Neuronal stem cell (in vitro differentiated cells): ENCODE results near the gene SDCCAG8.

Experiments
- DNase-seq: peaks from one replicate; pipeline ENCODE4 v3.0.0-alpha.2; 2013; ENCODE audit warnings: low spot score
- H2AFZ ChIP-seq: one replicate; pipeline ENCODE4 v1.6.1; 2013; ENCODE audit warnings: mild to moderate bottlenecking, low read length, inconsistent platforms
- H2AK5ac ChIP-seq: 2 replicates; pipeline ENCODE4 v1.6.1; 2013; ENCODE audit warnings: low read depth, mild to moderate bottlenecking, inconsistent platforms, low read length, moderate library complexity, mixed read lengths
- H2BK120ac ChIP-seq: 2 replicates; pipeline ENCODE4 v1.6.1; 2013; ENCODE audit warnings: low read depth, mild to moderate bottlenecking, inconsistent platforms, low read length, moderate library complexity, mixed read lengths
- H2BK12ac ChIP-seq: one replicate; pipeline ENCODE4 v1.6.1; 2013; ENCODE audit warnings: low read length, inconsistent platforms
- H2BK15ac ChIP-seq: 2 replicates; pipeline ENCODE4 v1.6.1; 2013; ENCODE audit warnings: mild to moderate bottlenecking, low read length, inconsistent platforms, mixed read lengths
- H2BK5ac ChIP-seq: one replicate; pipeline ENCODE4 v1.6.1; 2013; ENCODE audit warnings: inconsistent platforms, mild to moderate bottlenecking, low read length, moderate library complexity
- H3K14ac ChIP-seq: one replicate; pipeline ENCODE4 v1.6.1; 2013; ENCODE audit warnings: low read length, inconsistent platforms
- H3K18ac ChIP-seq: 2 replicates; pipeline ENCODE4 v1.6.1; 2013; ENCODE audit warnings: low read length, inconsistent platforms
- H3K23ac ChIP-seq: 2 replicates; pipeline ENCODE4 v1.6.1; 2013; ENCODE audit warnings: low read depth, mild to moderate bottlenecking, mixed read lengths, low read length, inconsistent platforms; ENCODE audit not compliant: poor library complexity
- H3K27ac ChIP-seq: replicated peaks from 3 replicates; pipeline ENCODE4 v1.5.1; 2013; ENCODE audit warnings: low read length, inconsistent platforms
- H3K27me3 ChIP-seq, 3 experiments: 2 replicates each; pipeline ENCODE4 v1.6.1; 2013; ENCODE audit warnings: low read length in 3 of 3, mild to moderate bottlenecking in 2 of 3, inconsistent platforms in 1 of 3, low read depth in 1 of 3, mixed read lengths in 1 of 3, moderate library complexity in 1 of 3; ENCODE audit not compliant: control insufficient read depth in 3 of 3, insufficient read depth in 3 of 3
- H3K36me3 ChIP-seq, 2 donors: replicated peaks in 1 of 2; 2 replicates each; pipeline ENCODE4 v1.6.1; 2013; ENCODE audit warnings: low read length in 2 of 2; ENCODE audit not compliant: control insufficient read depth in 2 of 2, insufficient read depth in 2 of 2
- H3K4ac ChIP-seq: 2 replicates; pipeline ENCODE4 v1.6.1; 2013; ENCODE audit warnings: inconsistent platforms, mild to moderate bottlenecking, low read length, moderate library complexity
- H3K4me1 ChIP-seq, 2 donors: 1 replicate in 1 of 2; 2 replicates in 1 of 2; pipeline ENCODE4 v1.6.1; 2013; ENCODE audit warnings: low read length in 2 of 2, low read depth in 1 of 2; ENCODE audit not compliant: control insufficient read depth in 2 of 2, insufficient read depth in 1 of 2
- H3K4me2 ChIP-seq: one replicate; pipeline ENCODE4 v1.6.1; 2013; ENCODE audit warnings: mild to moderate bottlenecking, low read length, inconsistent platforms; ENCODE audit not compliant: insufficient read depth, poor library complexity, severe bottlenecking
- H3K4me3 ChIP-seq, 2 donors: 2 replicates each; pipeline ENCODE4 v1.5.1; 2013; ENCODE audit warnings: low read length in 2 of 2, mild to moderate bottlenecking in 2 of 2, inconsistent platforms in 1 of 2, moderate library complexity in 1 of 2
- H3K79me1 ChIP-seq: one replicate; pipeline ENCODE4 v1.6.1; 2013; ENCODE audit warnings: low read depth, mild to moderate bottlenecking, inconsistent platforms, low read length, moderate library complexity
- H3K9ac ChIP-seq: one replicate; pipeline ENCODE4 v1.6.1; 2013; ENCODE audit warnings: mild to moderate bottlenecking, low read depth, low read length, inconsistent platforms; ENCODE audit not compliant: poor library complexity
- H3K9me3 ChIP-seq, 2 donors: replicated peaks in 1 of 2; 2 replicates each; pipeline versions ENCODE3 to v1.6.1; 2013; ENCODE audit warnings: low read length in 2 of 2, mild to moderate bottlenecking in 2 of 2, inconsistent platforms in 1 of 2, low read depth in 1 of 2, mixed read lengths in 1 of 2, moderate library complexity in 1 of 2; ENCODE audit not compliant: control insufficient read depth in 2 of 2, insufficient read depth in 1 of 2
- H4K8ac ChIP-seq: one replicate; pipeline ENCODE4 v1.6.1; 2013; ENCODE audit warnings: low read depth, mild to moderate bottlenecking, inconsistent platforms, low read length, moderate library complexity
- H4K91ac ChIP-seq: one replicate; pipeline ENCODE4 v1.6.1; 2013; ENCODE audit warnings: low read length, low read depth, mild to moderate bottlenecking, inconsistent platforms; ENCODE audit not compliant: poor library complexity
- WGBS, 2 donors: extraction: QIAGEN DNeasy Blood & Tissue Kit; methylation state at CpG; one replicate each; pipeline ENCODE4 v1.1.7; 2013; ENCODE audit warnings: missing lambda C conversion rate in 2 of 2, mixed read lengths in 1 of 2; ENCODE audit not compliant: insufficient read length in 2 of 2, insufficient replicate concordance in 1 of 2; ENCODE audit errors: extremely low coverage in 2 of 2; 5-methylcytosine and 5-hydroxymethylcytosine counted together

The SDCCAG8 gene

GRCh38 chr1:243388276-243388675 is 132.4 kb downstream of the SDCCAG8 start:
- Histone ChIP-seq H2BK15ac (no peak overlapping the region), H3K36me3 (no peaks in the 10 kb centered on the region), H2BK5ac (no peak overlapping the region), H3K4me1 (peaks cover 0 to 7% of the 10 kb centered on the region in 2 donors), H3K27ac (no peak overlapping the region), H3K4me3 (no peak overlapping the region), H3K4me2 (no peak overlapping the region), H3K9me3 (no peaks in the 10 kb centered on the region), H3K4ac (no peak overlapping the region), H2BK12ac (no peak overlapping the region), H3K14ac (no peak overlapping the region), H2AFZ (no peak overlapping the region), H3K27me3 (no peaks in the 10 kb centered on the region), H3K18ac (no peak overlapping the region), H2BK120ac (no peak overlapping the region), H4K91ac (no peak overlapping the region), H4K8ac (no peak overlapping the region), H3K79me1 (no peaks in the 10 kb centered on the region), H3K23ac (no peak overlapping the region), H2AK5ac (no peak overlapping the region), H3K9ac (no peak overlapping the region)
- DNase-seq: no peak
- WGBS, 2 donors: no CpG with 5 or more reads among the region's 1 CpG

GRCh38 chr1:243390162-243390791 is 134.4 kb downstream of the SDCCAG8 start:
- peak overlapping the region; percentile 33 for H3K18ac ChIP-seq
- H3K4me1 ChIP-seq: peaks cover 7 to 11% of the 10 kb centered on the region in 2 donors
- no peak overlapping the region for H3K9ac ChIP-seq
- no peaks in the 10 kb centered on the region for H3K27me3 ChIP-seq
- no peak for DNase-seq
- no CpG with 5 or more reads among the region's 8 CpGs for WGBS, 2 donors
- no peak overlapping the region for H3K14ac ChIP-seq
- no peak overlapping the region for H3K4me3 ChIP-seq
- no peak overlapping the region for H3K23ac ChIP-seq
- H4K91ac ChIP-seq: no peak overlapping the region
- no peak overlapping the region for H3K4me2 ChIP-seq
- no peak overlapping the region for H3K4ac ChIP-seq
- no peak overlapping the region for H2BK120ac ChIP-seq
- no peak overlapping the region for H3K27ac ChIP-seq
- no peak overlapping the region for H2BK12ac ChIP-seq
- no peaks in the 10 kb centered on the region for H3K79me1 ChIP-seq
- no peak overlapping the region for H2BK5ac ChIP-seq
- no peak overlapping the region for H2AFZ ChIP-seq
- no peaks in the 10 kb centered on the region for H3K9me3 ChIP-seq
- H2BK15ac ChIP-seq: no peak overlapping the region
- no peak overlapping the region for H4K8ac ChIP-seq
- H3K36me3 ChIP-seq: no peaks in the 10 kb centered on the region
- H2AK5ac ChIP-seq: no peak overlapping the region

- no peaks in the 10 kb centered on the region for H3K36me3 ChIP-seq
- no CpG with 5 or more reads among the region's 1 CpG for WGBS, 2 donors
- H3K79me1 ChIP-seq: no peaks in the 10 kb centered on the region
- H2AK5ac ChIP-seq: peak overlapping the region; percentile 78
- H2BK12ac ChIP-seq: peak overlapping the region; percentile 41
- no peak overlapping the region for H2BK120ac ChIP-seq
- H2BK15ac ChIP-seq: no peak overlapping the region
- H3K9ac ChIP-seq: no peak overlapping the region
- H3K18ac ChIP-seq: peak overlapping the region; percentile 88
- no peak overlapping the region for H3K4ac ChIP-seq
- no peak overlapping the region for H3K23ac ChIP-seq
- H2AFZ ChIP-seq: no peak overlapping the region
- no peak overlapping the region for H3K27ac ChIP-seq
- H4K8ac ChIP-seq: no peak overlapping the region
- H3K9me3 ChIP-seq: no peaks in the 10 kb centered on the region
- H3K4me1 ChIP-seq: peaks cover 7 to 12% of the 10 kb centered on the region in 2 donors
- H2BK5ac ChIP-seq: no peak overlapping the region
- no peak overlapping the region for H3K4me3 ChIP-seq
- no peaks in the 10 kb centered on the region for H3K27me3 ChIP-seq
- H3K4me2 ChIP-seq: no peak overlapping the region
- no peak overlapping the region for H3K14ac ChIP-seq
- DNase-seq: no peak
- no peak overlapping the region for H4K91ac ChIP-seq
Observed at GRCh38 chr1:243391355-243391754, 135.5 kb downstream of the SDCCAG8 start.

GRCh38 chr1:243393096-243393495 is 137.3 kb downstream of the SDCCAG8 start:
- no CpG with 5 or more reads among the region's 4 CpGs for WGBS, 2 donors
- Histone ChIP-seq H3K36me3 (no peaks in the 10 kb centered on the region), H4K91ac (no peak overlapping the region), H3K79me1 (no peaks in the 10 kb centered on the region), H3K27ac (no peak overlapping the region), H3K9ac (no peak overlapping the region), H3K4me3 (no peak overlapping the region), H2BK12ac (no peak overlapping the region), H3K27me3 (no peaks in the 10 kb centered on the region), H3K18ac (peak overlapping the region; percentile 15), H2BK5ac (no peak overlapping the region), H3K4me2 (no peak overlapping the region), H4K8ac (no peak overlapping the region), H3K14ac (no peak overlapping the region), H3K4me1 (peaks cover 7 to 17% of the 10 kb centered on the region in 2 donors), H3K9me3 (no peaks in the 10 kb centered on the region), H2BK120ac (no peak overlapping the region), H2AFZ (no peak overlapping the region), H3K23ac (no peak overlapping the region), H2AK5ac (no peak overlapping the region), H3K4ac (no peak overlapping the region), H2BK15ac (no peak overlapping the region)
- DNase-seq: no peak
